Measurements from ENCODE around the gene CHMP2B. TPM values are rescaled to one million over a fixed set of nuclear protein-coding genes. Genes with fewer than 3 reads are reported as not detected.

Gene CHMP2B
- total and polyA plus RNA-seq, 9 of the 15 experiments (the other 6 are each of a cell fraction or from before 2014, with no cell fraction given): 7.4 to 17.7 (median 10.6) TPM

DNA sequence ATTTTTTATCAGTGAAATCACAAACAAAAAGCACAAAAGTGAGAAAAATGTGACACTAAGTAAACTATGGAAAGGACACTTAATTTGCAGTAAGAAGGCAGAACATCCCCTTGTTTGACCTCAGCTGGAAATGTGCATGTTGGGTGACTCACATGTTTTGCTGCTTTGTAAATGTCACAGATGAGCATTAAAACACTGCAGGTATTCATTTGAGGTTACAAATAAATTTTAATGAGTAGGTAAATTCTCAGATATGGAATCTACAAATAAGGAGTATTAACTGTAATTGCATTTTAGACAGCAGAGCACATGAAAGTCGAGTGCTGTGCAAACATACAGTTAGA, 20.3 kb downstream of the CHMP2B start:
- no peaks in the 10 kb centered on the region for H3K9me1 ChIP-seq (ENCODE audit: control insufficient read depth, insufficient read depth, low read length)
- H3K27me3 ChIP-seq (ENCODE audit: control insufficient read depth in 2 of 2, insufficient read depth in 2 of 2, low read length in 2 of 2): no peaks in the 10 kb centered on the region
- no peaks in the 10 kb centered on the region for H3K79me2 ChIP-seq (ENCODE audit: control insufficient read depth, insufficient read depth, low read length)
- 28% methylated on average over 1 of the region's 1 CpG for WGBS (ENCODE audit: insufficient coverage, low coverage, missing lambda C conversion rate)
- intact Hi-C loops (cut with micrococcal nuclease): no loop called here
- ATAC-seq (no peak), FAIRE-seq (no peak), DNase-seq (ENCODE audit: extremely low read depth in 1 of 4, low spot score in 3 of 4) (no peak)
- no peak overlapping the region for H3K4me2 ChIP-seq (ENCODE audit: insufficient read depth, low read length)
- H2AFZ ChIP-seq (ENCODE audit: low read depth, low read length): no peak overlapping the region
- no peaks in the 10 kb centered on the region for H3K9me3 ChIP-seq (replicated peaks; ENCODE audit: control insufficient read depth, insufficient read depth, low read depth, low read length)
- no TSS peak for BruUV-seq (replicated peaks)
- peaks cover 6% of the 10 kb centered on the region; the same call in 1 of the 3 replicates for H3K36me3 ChIP-seq (ENCODE audit: control insufficient read depth, insufficient read depth, low read length)
- no peaks in the 10 kb centered on the region for H3K4me1 ChIP-seq (replicated peaks in 1 of 2; ENCODE audit: control insufficient read depth in 2 of 2, insufficient read depth in 2 of 2, low read length in 2 of 2)
- H3K4me3 ChIP-seq: no peak overlapping the region
- no peaks in the 10 kb centered on the region for H4K20me1 ChIP-seq (replicated peaks; ENCODE audit: control insufficient read depth, insufficient read depth, low read length)
- CTCF ChIA-PET (ENCODE audit: low intra/inter-chr PET ratio): no interaction called here
- POLR2A ChIA-PET: no interaction called here
- in situ Hi-C loops (cut with MboI): no loop called here
- no peak overlapping the region for H3K27ac ChIP-seq (ENCODE audit: extremely low read depth, low read depth, low read length)
- no peak overlapping the region for H3K9ac ChIP-seq (ENCODE audit: insufficient read depth in 1 of 2, low read depth in 2 of 2, low read length in 2 of 2)
- TF ChIP-seq THAP7 (CRISPR knock-in tag; IDR thresholded peaks at IDR 0.05) (no peak), RERE (CRISPR knock-in tag; IDR thresholded peaks at IDR 0.05; ENCODE audit: borderline replicate concordance) (no peak), ZNF282 (CRISPR knock-in tag; IDR thresholded peaks at IDR 0.05) (no peak), HBP1 (CRISPR knock-in tag; IDR thresholded peaks at IDR 0.05) (no peak), SLC30A9 (CRISPR knock-in tag; IDR thresholded peaks at IDR 0.05) (no peak), ZNF512 (tag; IDR thresholded peaks at IDR 0.05) (no peak), FOXO4 (CRISPR knock-in tag; IDR thresholded peaks at IDR 0.05) (no peak), NR2F6 (CRISPR knock-in tag; IDR thresholded peaks at IDR 0.05) (no peak), FOXK2 (conservative IDR thresholded peaks at IDR 0.05 in 1 of 2, IDR thresholded peaks at IDR 0.05 in 1 of 2; ENCODE audit: low read depth in 2 of 2) (no peak)

Measured in K562 (cell line).